HepG2 (cell line): Measurements from ENCODE around the gene VKORC1. TPM values are rescaled to one million over a fixed set of nuclear protein-coding genes. Genes with fewer than 3 reads are reported as not detected.

Experiments used
- AHDC1 ChIP-seq: sonication (generic); formaldehyde crosslinking; IDR thresholded peaks from 2 replicates; pipeline ENCODE4 v1.5.1; 2020; ENCODE audit warnings: mild to moderate bottlenecking, missing genetic modification reagents, borderline replicate concordance
- EHMT2 ChIP-seq: fragments of 200-600 bp; sonication (generic); IDR thresholded peaks from 2 replicates; pipeline ENCODE4 v1.7.0; 2017; ENCODE audit warnings: antibody characterized with exemption, low read depth, low read length, borderline replicate concordance
- IKZF1 ChIP-seq: fragments of 450-650 bp; IDR thresholded peaks from 2 replicates; pipeline ENCODE4 v1.7.1; 2016
- PHF5A ChIP-seq: IDR thresholded peaks from one replicate; pipeline ENCODE4 v1.6.1; 2018; ENCODE audit warnings: low read depth, missing genetic modification reagents; ENCODE audit not compliant: unreplicated experiment
- RARA ChIP-seq: IDR thresholded peaks from 2 replicates; pipeline ENCODE4 v1.6.1; 2016; ENCODE audit warnings: missing genetic modification reagents, missing compliant biosample characterization
- RCOR2 ChIP-seq: IDR thresholded peaks from 2 replicates; pipeline ENCODE4 v1.6.1; 2016; ENCODE audit warnings: missing biosample characterization, missing genetic modification reagents
- RXRB ChIP-seq: IDR thresholded peaks from 2 replicates; pipeline ENCODE4 v1.6.1; 2016; ENCODE audit warnings: borderline replicate concordance, missing genetic modification reagents, missing compliant biosample characterization
- U2AF1 ChIP-seq: fragments of 200-400 bp; formaldehyde crosslinking; optimal IDR thresholded peaks from 2 replicates; pipeline ENCODE3; 2017; ENCODE audit warnings: mild to moderate bottlenecking, low read depth, low read length
- ZFYVE20 ChIP-seq: sonication (generic); formaldehyde crosslinking; IDR thresholded peaks from 2 replicates; pipeline ENCODE4 v1.8.0; 2023; ENCODE audit warnings: low read depth, mild to moderate bottlenecking, moderate library complexity, missing genetic modification reagents, borderline replicate concordance
- ZNF101 ChIP-seq: sonication (generic); formaldehyde crosslinking; IDR thresholded peaks from 2 replicates; pipeline ENCODE4 v1.4.0; 2020; ENCODE audit warnings: mild to moderate bottlenecking, low read depth, missing genetic modification reagents, borderline replicate concordance
- ZNF251 ChIP-seq: sonication (generic); formaldehyde crosslinking; IDR thresholded peaks from 2 replicates; pipeline ENCODE4 v1.9.0; 2021; ENCODE audit warnings: mild to moderate bottlenecking, missing genetic modification reagents
- ZNF274 ChIP-seq: sonication (generic); formaldehyde crosslinking; IDR thresholded peaks from 2 replicates; pipeline ENCODE4 v1.5.1; 2020; ENCODE audit warnings: mild to moderate bottlenecking, missing genetic modification reagents
- ZNF367 ChIP-seq: sonication (generic); formaldehyde crosslinking; IDR thresholded peaks from 2 replicates; pipeline ENCODE4 v1.4.0; 2020; ENCODE audit warnings: missing genetic modification reagents, borderline replicate concordance
- ZNF432 ChIP-seq: sonication (generic); formaldehyde crosslinking; IDR thresholded peaks from 2 replicates; pipeline ENCODE4 v1.5.0; 2020; ENCODE audit warnings: missing genetic modification reagents, mild to moderate bottlenecking, borderline replicate concordance
- ZNF441 ChIP-seq: sonication (generic); formaldehyde crosslinking; IDR thresholded peaks from 2 replicates; pipeline ENCODE4 v1.7.0; 2021; ENCODE audit warnings: missing genetic modification reagents, borderline replicate concordance
- ZNF557 ChIP-seq: sonication (generic); formaldehyde crosslinking; IDR thresholded peaks from 2 replicates; pipeline ENCODE4 v1.4.0; 2020; ENCODE audit warnings: missing genetic modification reagents
- ZNF83 ChIP-seq: sonication (generic); formaldehyde crosslinking; IDR thresholded peaks from 2 replicates; pipeline ENCODE4 v1.4.0; 2020; ENCODE audit warnings: missing genetic modification reagents, mild to moderate bottlenecking, borderline replicate concordance
- polyA plus RNA-seq, 8 experiments: library from polyadenylated mRNA; depleted of rRNA in 3 of 8; stranded (reverse) in 7 of 8; unstranded in 1 of 8; fragments of >200 nt; fragmentation: Illumina TruSeq in 4 of 8; extraction: Trizol in 4 of 8; gene quantifications; 2 replicates each; pipeline versions ENCODE4 v1.2.1 to v1.2.3, GENCODE V29; 2011 to 2016; ENCODE audit warnings: low read depth in 4 of 8, missing spikeins in 1 of 8, mixed read lengths in 1 of 8; ENCODE audit not compliant: insufficient read depth in 1 of 8
- total RNA-seq, 5 experiments: library from RNA; depleted of rRNA; stranded (reverse); fragments of >200 nt; fragmentation: Illumina TruSeq; extraction: Trizol; gene quantifications; 2 replicates each; pipeline ENCODE4 v1.2.3, GENCODE V29; 2016; ENCODE audit warnings: low read depth in 1 of 5
- TF ChIP-seq, protein P1 (sequence below): sonication (generic); formaldehyde crosslinking; IDR thresholded peaks from 2 replicates; pipeline ENCODE4 v1.9.0; 2021; ENCODE audit warnings: missing genetic modification reagents, borderline replicate concordance
- TF ChIP-seq, protein P2 (sequence below): sonication (generic); formaldehyde crosslinking; IDR thresholded peaks from 2 replicates; pipeline ENCODE4 v1.4.0; 2020; ENCODE audit warnings: missing genetic modification reagents

Gene VKORC1
- total and polyA plus RNA-seq, 2 of the 13 experiments (the other 11 are each of a cell fraction or from before 2014, with no cell fraction given): 141 to 615 TPM

DNA sequence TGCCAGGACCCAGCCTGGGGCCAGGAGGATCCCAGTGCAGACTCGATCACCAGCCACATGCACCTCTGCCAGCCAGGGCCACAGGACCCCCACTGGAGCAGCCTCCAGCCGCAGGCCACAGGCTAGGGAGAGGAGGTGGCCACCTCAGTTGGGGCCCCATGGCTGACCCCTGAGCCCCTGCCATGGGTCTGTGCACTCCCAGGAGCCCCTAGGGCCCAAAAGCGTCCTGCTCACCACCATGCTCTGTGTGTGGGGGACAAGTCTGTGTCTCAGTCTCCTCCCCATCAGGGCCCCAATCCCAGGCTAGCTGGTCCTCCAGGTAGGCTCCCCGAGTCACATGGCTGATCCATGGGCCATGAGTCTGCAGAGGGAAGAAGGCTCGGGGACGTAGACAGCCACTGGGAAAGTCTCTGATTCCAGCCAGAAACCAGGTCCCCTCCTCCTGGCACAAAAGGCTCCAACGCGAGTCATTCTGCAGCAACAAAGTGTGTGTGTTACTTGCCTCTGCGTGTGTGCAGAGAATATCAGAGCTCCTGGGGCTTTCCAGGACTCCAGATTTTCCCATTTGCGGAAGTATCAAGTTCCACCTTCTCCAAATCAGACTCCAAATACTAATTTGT lies 47.0 kb upstream of the VKORC1 start (continued):
- TF ChIP-seq ZNF367 (CRISPR knock-in tag): no peak
- TF ChIP-seq, protein P1, sequence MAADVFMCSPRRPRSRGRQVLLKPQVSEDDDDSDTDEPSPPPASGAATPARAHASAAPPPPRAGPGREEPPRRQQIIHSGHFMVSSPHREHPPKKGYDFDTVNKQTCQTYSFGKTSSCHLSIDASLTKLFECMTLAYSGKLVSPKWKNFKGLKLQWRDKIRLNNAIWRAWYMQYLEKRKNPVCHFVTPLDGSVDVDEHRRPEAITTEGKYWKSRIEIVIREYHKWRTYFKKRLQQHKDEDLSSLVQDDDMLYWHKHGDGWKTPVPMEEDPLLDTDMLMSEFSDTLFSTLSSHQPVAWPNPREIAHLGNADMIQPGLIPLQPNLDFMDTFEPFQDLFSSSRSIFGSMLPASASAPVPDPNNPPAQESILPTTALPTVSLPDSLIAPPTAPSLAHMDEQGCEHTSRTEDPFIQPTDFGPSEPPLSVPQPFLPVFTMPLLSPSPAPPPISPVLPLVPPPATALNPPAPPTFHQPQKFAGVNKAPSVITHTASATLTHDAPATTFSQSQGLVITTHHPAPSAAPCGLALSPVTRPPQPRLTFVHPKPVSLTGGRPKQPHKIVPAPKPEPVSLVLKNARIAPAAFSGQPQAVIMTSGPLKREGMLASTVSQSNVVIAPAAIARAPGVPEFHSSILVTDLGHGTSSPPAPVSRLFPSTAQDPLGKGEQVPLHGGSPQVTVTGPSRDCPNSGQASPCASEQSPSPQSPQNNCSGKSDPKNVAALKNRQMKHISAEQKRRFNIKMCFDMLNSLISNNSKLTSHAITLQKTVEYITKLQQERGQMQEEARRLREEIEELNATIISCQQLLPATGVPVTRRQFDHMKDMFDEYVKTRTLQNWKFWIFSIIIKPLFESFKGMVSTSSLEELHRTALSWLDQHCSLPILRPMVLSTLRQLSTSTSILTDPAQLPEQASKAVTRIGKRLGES (CRISPR knock-in tag): no peak
- no peak for TF ChIP-seq RARA
- TF ChIP-seq IKZF1: no peak
- TF ChIP-seq ZNF274 (CRISPR knock-in tag): no peak
- no peak for TF ChIP-seq RCOR2 (CRISPR knock-in tag)
- TF ChIP-seq ZNF83 (CRISPR knock-in tag): no peak
- no peak for TF ChIP-seq ZNF101 (CRISPR knock-in tag)
- TF ChIP-seq ZNF557 (CRISPR knock-in tag): no peak
- no peak for TF ChIP-seq ZFYVE20 (CRISPR knock-in tag)
- no peak for TF ChIP-seq ZNF432 (CRISPR knock-in tag)
- TF ChIP-seq PHF5A (CRISPR knock-in tag): no peak
- TF ChIP-seq ZNF251: no peak
- no peak for TF ChIP-seq RXRB (CRISPR knock-in tag)
- no peak for TF ChIP-seq AHDC1
- no peak for TF ChIP-seq EHMT2
- TF ChIP-seq, protein P2, sequence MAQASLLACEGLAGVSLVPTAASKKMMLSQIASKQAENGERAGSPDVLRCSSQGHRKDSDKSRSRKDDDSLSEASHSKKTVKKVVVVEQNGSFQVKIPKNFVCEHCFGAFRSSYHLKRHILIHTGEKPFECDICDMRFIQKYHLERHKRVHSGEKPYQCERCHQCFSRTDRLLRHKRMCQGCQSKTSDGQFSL (CRISPR knock-in tag): no peak
- TF ChIP-seq U2AF1: no peak
- TF ChIP-seq ZNF441 (CRISPR knock-in tag): no peak
